NCI-H1694 (cell line): ENCODE measurements around the gene MXRA8.

Experiments
- DNase-seq: peaks from one replicate; lab custom pipeline; 2025; lab: John Stamatoyannopoulos, UW

Gene MXRA8

DNA sequence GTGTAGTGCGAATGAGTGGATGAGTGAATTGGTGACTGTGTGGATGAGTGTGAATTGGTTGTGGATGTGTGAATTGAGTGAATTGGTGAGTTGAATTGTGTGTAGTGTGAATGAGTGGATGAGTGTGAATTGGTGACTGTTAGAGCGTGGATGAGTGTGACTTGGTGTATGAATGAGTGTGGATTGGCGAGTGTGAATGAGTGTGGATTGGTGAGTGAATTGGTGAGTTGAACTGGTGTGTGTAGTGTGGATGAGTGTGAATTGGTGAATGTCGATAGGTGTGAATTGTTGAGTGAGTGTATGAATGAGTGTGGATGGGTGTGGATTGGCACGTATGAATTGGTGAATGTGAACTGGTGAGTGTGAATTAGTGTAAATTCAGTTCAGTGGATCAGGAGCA is 9.0 kb upstream of the MXRA8 start:
- DNase-seq, result no peak

DNA sequence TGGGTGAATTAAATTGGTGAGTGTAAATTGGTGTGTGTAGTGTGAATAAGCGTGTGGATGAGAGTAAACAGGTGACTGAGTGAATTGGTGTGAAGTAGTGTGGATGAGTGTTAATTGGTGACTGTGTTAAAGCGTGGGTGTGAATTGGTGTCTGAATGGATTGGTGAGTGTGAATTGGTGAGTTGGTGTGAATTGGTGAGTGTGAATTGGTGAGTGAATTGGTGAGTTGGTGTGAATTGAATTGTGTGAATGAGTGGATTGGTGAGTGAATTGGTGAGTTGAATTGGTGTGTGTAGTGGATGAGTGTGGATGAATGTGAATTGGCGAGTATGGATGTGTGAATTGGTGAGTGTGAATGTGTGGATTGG is 8.3 kb upstream of the MXRA8 start:
- no peak for DNase-seq

DNA sequence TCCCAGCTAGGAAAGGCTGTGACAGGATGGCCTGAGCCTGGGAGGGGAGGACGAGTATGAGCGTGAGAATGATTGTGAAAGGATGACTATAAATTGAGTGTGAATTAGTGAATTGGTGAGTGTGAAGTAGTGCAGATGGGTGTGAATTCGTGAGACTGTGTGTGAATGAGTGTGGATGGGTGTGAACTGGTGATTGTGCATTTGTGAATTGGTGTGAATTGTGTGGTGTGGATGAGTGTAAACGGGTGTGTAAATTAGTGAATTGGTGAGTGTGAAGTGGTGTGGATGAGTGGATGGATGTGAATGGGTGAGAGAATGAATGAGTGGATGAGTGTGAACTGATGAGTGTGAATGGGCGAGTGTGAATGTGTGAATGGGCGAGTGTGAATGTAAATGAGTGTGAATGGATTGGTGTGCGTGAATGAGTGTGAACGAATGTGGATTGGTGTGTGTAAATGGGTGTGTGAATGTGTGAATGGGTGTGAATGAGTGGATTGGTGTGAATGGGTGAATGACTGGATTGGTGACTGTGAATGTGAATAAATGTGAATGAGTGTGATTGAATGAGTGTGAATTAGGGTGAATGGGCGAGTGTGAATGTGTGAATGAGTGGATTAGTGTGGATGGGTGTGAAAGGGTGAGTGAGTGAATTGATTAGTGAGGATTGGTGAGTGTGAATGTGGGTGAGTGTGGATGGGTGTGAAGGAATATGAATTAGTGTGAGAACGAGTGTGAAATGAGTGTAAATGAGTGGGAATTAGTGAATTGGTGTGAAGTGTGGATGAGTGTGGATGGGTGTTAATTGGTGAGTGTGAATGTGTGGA is 7.7 kb upstream of the MXRA8 start:
- DNase-seq, result no peak

DNA sequence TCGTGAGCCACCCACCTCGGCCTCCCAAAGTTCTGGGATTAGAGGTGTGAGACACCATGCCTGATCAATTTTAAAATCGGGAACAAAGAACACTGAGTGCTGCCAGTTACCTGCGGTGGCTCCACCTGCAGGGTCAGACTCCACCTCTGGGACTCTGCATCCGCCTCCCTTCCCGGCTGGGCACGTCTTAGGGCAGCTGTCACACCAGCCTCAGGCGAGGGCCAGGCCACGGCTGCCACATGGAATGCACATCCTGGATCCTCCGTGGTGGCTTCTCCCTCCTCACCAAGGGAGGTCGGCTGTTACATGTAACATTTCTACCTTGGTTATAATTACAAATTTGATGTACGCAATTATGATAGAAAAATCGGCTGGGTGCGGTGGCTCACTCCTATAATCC is 5.9 kb upstream of the MXRA8 start:
- no peak for DNase-seq

DNA sequence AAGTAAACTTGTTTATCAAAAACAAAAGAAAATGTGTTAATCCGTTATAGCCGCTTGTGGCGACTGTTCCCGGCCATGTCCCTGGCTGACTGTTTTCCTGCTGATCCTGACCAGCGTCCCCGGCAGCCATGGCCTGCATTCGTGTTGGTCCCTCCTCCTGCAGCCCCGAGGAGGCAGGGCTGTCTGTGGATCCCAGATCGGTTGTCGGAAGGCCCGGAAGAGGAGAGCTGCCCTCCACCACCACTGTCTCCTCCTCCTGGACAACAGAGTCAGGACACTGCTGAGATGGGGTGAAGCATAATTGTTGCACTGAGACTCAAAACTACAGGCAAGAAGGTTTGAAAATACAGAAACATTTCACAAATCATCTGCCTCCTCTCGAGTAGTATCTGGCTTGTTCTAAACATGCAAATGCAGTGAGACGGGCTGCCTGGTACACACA is 3.6 kb upstream of the MXRA8 start:
- no peak for DNase-seq

DNA sequence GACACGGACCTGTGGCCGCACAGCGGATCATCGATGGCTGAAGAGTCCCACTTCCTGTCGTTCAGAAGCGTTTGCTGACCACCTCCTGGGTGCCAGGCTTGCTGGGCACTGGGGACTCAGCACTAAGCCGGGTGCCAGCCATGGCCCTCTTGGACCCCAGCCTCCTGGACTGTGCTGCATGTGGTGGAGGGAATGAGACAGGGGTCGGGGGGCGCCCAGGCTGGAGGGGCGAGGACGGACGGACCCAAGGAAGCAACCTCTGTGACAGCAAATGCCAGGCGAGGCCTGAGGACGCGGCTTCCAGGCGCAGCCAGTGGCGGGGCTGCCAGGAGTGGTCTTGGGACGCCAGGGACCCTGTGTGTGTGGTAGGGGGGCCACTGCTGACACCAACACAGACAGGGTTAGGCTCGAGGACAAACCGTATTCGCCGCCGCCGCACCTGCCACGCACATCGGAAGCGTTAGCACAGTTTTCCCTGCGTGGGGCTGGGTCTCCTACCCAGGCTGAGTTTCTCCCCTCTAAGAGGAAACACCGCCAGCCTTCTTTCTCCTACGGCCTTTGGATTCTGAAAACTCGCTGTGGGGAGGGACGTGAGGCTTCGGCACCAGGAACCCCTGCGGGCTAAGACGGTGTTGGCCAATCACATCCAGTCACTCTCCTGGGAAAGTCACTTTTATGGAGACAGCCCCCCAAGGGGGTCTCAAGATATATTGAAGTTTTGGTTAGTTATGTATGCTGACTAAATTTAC is 3.1 kb upstream of the MXRA8 start:
- no peak for DNase-seq

DNA sequence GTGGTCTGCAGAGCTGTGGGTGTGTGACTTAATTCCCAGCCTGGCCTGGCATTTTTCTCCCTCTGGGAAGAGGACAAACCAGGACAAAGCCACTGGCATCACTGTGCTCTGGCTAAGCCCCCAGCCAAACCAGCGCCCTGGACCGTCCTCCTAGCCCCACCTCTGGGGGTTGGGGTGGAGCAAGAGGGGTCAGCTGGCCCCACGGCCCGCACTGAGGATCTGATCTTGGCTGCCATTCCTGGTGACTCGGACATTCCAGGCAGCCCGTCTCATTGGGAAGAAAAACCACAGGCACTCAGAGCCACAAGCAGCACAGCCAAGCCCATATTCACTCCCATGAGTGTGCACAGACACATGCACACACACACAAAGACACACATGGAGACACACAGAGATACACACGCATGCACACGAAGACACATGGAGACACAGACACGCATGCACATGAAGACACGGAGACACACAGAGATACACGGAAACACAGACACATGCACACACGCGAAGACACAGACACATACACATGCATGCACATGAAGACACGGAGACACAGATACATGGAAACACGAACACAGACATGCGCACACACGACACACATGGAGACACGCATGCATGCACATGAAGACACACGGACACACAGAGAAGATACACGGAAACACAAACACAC is 2.3 kb upstream of the MXRA8 start:
- no peak for DNase-seq

DNA sequence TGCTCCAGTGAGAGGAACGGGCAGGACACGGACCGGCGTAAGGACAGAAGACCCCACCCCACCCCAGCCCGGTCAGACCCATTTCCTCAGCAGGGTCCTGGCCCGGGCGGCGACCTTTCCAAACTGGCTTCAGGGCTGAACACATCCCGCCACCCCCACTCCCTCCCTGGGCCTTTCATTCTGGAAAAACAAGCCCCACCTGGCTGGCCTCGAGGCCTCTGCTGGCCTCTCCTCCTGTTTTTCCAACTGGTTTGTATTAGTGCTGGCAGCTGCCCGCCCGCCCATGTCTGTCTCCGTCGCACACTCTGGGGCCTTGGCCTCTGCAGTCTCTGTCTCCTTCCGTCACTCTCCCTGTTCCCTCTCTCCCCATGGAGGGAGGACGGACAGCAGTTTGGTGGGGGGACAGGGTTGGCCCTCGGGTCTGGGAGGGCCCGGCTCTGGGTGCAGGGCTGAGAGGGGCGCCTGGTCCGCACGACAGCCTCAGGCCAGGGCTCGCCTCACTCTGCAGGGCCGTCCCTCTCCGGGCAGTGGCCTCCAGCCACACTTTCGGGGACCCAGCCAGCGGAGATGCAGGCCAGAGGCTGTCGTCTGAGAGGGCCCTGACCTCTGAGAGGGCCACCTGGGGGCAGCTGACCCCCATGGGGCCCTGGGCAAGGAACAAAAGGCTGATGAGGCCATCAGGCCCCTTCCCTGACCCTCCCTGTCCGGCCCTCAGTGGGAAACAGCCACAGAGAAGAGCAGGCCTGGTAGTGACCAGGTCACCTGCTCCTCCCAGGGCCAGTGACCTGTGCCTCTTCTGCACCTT is 1.5 kb upstream of the MXRA8 start:
- DNase-seq, result no peak

DNA sequence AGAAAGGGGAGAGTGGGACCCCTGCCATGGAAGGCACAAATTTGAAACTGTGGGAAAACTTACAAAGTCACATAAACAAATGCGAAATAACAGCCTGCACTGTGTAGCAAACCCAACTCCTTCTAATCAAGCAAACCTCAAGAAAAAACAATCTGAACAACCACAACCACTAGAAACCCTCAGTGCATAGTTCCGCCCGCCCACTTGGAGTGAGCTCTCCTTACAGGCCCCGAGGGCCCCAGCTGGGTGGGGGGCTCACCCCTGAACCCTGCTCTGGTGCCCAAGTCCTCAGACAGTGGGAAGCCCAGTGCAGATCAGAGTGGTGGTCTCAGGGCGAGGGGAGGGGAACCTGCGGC is 931 bp upstream of the MXRA8 start:
- DNase-seq, result no peak

DNA sequence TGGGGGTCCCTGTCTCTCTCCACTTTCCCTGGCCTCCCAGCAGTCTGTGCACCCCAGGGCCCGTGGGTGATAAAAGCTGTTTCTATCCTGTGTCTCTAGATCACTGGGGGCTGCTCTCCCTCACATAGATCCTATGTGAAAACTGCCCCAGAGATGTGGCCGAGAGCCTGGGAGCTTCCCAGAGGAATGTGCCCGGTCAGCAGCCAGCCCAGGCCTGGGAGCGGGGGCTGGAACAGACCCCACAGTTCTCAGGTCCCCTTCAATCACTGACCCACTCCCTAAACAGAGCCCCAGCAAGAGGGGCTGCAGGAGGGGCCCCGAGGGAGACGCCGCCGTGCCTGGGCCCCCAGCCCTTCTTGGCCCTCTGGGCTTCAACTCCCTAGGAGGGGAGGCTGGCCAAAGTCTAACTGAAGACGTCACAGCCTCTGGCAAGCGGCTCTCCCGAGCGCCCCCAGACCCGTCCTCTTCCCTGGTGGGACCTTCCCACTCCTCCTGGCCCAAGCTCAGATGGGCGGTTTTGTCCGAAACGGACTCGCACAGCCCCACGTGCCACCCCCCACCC is 403 bp downstream of the MXRA8 start:
- no peak for DNase-seq

DNA sequence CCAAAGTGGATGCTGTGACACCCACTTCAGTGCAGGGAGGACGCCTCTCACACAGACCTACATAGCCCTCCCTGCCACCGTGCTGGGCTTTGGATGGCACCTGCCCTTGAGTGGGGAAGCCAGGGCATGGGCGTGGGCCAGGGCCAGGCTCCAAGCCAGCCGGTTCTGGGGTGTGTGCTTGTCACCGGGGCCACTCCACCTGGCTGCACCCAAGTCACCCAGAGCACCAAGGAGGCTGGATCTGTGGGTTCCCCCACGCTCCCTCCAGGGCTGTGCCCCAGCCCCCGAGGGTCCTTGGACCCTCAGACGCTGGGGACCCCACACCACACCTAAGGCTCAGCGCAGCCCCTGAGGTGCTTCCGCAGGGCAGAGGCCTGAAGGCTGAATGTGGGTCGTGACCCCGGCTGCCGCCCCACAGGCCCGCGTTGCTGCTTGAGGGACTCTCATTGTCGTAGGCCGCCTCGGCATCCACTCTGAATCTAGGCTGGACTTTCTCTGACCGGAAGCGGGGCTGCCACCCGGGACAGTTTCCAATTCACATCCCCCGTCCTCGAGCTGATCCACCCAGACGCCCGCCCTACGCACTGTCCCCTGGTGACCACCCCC is 1.5 kb downstream of the MXRA8 start:
- DNase-seq, result no peak

DNA sequence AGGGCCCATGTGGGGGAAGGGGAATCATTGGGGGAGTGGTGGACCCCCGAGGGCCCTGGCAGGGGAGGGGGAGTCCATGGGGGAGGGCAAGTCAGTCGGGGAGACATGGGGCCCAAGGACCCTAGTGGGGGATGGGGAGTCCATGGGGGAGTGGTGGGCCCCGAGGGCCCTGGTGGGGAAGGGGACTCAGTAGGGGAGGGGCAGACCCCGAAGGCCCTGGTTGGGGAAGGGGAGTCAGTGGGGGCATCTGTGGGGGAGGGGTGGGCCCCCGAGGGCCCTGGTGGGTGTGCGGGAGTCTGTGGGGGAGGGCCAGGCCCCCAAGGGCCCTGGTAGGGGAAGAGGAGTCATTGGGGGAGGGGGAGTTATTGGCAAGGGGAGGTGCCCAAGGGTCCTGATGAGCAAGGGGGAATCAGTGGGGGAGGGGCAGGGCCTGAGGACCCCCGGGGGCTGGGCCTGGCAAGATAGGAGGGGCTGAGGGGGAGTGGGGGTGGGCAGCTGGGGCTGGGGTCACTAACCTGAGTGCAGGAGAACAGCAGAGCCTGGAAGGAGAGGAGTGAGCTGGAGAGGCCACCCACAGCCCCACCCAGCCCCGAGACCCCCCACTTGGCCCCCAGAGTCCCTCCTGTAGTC is 2.1 kb downstream of the MXRA8 start:
- no peak for DNase-seq

DNA sequence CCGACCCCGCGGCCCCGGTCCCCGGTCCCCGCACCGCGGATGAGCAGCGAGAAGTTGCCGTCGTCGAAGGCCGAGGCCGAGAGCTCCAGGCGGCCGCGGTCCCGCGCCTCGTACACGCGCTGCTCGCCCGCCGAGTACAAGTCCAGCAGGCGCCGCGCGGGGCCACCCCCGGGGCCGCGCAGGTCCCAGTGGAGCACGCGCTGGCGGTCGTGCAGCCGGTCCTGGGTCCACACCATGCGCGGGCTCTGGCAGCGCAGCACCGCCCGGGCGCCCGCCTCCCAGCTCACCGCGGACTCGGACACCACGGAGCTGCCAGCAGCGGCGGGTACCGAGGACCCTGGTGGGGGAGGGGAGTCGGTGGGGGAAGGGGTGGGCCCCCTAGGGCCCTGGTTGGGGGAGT is 2.9 kb downstream of the MXRA8 start:
- DNase-seq, result no peak

DNA sequence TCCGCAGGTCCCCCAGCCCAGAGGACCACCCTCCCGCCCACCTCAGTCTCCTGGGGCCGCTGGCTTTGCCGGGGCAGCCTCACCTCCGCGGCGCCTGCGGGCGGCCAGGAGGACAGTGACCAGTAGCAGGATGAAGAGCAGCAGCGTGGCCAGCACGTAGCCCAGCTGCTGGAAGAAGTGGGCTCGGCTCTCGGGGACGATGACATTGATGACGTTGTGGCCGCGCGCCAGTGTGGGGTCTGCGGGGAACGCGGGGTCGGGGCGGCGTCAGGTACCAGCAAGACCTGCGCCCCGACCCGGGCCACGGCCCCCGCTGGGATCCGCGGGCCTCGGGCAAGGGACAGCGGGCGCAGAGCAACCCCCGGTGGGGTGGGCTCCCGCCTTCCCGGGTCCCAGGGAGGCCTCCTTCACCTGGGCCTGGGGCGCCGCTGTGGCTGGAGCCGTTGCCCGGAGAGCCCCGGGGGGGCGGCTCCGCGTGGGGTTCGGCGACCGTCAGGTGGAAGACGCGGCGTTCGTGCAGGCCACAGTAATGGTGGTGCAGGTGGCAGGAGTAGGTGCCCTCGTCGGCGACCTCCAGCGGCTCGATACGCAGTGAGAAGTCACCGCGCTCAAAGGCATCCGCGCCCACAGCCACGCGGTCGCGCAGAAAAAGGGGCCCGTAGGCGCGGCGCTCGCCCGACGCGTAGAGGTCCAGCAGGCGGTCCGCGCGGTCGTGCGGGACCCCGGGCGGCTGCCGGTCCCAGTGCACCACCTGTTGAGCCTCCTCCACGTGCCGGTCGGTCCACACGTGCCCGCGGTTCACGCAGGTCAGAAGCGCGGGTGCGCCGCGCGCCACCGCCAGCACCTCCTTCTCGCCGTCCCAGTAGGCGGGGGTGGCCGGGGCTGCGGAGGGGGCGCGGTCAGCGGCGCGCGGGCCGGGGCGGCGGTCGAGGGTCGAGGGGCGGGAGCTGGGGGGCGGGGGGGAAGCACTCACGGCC is 3.8 kb downstream of the MXRA8 start:
- no peak for DNase-seq

DNA sequence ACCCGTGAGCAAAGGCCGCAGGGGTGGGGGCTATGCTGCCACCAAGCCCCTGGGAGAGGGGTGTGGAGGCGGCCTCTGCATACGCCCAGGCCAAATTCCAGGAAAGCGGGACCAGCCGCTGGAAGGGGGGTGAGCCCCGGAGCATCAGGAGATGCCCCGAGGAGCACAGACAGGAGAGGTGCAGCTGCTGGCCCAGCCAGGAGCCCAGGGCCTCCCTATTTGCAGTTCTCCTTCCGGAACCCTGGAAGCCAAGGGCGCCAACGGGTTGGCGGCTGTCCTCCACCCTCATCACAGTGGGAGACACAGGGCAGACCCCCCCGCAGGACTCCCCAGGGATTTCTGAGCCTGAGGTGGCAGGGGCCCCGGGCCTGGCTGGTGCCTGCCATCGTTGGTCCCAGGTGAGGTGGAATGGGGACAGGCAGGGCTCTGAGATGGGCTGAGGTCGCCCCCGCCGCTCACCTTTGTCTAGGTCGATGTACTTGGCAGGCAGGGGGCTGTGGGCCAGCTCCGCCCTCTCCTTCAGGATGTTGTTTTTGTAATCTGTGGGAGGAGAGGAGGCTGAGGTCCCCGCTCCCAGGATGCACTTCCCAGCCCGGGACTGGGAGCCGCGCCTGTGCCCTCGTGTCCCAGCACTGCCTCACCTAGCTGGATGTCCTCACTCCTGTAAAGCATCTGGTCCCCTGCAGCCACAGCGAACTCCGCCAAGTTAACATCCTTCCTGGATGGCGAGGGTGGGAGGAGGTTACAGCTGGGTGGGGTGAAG is 4.8 kb downstream of the MXRA8 start:
- no peak for DNase-seq

DNA sequence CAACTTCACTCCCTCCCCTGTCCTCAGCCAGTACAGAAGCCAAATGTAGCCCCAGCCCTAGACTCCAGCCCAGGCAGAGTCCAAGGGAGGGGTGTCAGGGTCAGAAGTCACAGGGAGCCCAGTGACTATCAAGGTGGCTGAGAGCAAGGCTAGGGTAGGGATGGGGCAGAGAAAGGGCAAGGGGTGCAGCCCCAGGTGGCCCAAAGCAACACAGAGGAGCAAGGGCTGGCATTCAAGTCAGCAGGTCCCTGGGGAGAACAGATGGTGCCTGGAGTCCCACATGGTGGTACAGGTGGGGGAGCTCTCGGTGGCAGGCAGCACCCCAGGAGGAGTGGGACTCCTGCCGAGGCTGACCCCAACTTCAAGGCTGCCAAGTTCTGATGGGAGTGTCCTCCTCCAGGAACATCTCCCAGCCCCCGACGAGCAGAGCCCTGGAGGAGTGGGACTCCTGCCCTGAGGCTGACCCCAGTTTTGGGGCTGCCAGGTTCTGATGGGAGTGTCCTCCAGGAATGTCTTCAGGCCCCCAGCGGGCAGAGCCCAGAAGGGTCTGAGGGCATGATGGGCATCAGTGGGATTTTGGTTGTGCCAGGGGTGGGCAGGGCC is 5.5 kb downstream of the MXRA8 start:
- DNase-seq, result no peak

DNA sequence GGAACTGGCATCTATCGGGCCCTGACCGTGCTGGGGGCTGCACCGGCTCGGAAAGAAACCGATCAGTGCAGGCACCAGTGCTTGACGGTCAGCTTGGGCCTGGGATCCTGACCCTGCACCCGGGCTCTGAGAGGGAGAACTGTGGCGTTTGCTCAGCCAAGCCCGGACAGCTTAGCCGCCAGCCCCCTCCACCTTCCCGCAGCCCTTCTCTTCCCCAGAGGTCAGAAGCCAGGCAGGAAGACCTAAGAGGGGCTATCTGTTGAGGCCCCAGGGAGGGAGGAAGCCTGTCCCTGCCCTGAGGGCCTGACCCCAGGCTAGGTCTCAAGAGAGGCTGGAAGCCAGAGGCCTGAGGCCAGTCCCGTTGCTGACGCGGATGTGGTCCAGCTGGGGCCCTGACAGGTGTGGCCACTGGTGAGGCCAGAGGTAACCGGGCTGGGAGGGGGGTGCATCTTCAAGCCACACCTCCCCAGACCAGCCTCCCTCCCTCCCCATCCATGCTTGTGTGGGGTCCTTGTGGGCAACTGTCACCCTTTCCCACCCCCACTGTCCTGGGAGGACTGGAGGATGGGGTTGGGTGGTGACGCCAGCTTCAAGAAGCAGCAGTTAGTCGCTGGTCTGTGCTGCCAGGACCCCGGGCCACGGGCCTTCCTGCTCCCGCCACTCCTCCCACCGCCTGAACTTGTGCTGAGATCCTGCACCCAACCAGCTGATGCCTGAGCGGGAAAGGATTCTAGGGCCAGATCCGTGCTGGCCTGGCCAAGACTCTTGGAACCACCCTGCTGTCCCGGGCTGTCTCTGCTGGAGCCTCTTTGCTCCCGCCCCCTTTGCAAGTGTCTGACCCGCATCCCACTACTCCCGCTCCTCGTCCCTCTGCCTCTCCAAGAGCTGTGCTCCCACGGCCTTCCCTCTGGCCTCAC is 6.6 kb downstream of the MXRA8 start:
- DNase-seq, result no peak
